Measurements from ENCODE around the gene STK11.
"Not testable (repeated sequence)": the region's sequence is repeated elsewhere in the genome, so short reads cannot be mapped to it uniquely, and the experiment has no call there.

STK11 gene

DNA sequence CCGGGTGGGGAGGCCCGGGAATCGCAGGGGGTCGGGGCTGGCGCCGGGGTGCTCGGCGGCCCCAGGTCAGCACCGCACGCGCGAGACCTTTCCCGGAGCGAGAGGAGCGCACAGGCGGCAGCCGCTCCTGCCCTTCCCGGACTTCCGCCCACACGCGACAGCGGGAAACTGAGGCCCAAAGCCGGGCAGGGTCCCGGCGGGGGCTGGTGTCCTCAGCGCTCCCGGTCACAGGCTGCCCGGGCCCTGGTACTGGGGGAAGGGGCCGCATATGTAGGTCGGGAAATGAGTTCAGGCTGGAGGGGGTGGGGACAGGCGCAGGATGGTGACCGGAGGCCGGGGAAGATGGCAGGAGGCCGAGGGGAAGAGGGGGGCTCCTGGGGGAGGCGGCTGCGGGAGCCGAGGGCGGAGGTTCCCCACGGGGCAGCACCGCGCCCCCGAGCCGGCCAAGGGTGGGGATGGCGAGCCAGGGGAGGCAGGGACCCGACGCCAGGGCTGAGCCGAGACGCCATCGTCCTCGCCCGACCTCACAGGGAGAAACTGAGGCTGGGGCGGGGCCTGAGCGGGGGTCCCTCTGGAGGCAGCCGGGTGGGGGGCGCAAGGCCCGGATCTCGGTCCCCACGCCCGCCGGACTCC is 31.6 kb downstream of the STK11 start:
- no peak for DNase-seq (ENCODE audit: low read depth in 2 of 2)

- no peak for DNase-seq (ENCODE audit: low read depth in 2 of 2)
Measured at GRCh38 chr19:1237754-1238368, 32.3 kb downstream of the STK11 start, which contains the start of gene CBARP. Gene CBARP, minus strand, starts transcription at chr19:1238005. Its CDS starts 1,905 bp downstream, at chr19:1236100.

- DNase-seq (ENCODE audit: low read depth in 2 of 2), result no peak
Measured at GRCh38 chr19:1238369-1239303, 33.1 kb downstream of the STK11 start.

GRCh38 chr19:1239420-1239795 is 33.8 kb downstream of the STK11 start:
- DNase-seq (ENCODE audit: low read depth in 2 of 2), result no peak

- peak; percentile 89 to 99 for DNase-seq (ENCODE audit: low read depth in 2 of 2)
Measured at GRCh38 chr19:1239796-1240737, 34.5 kb downstream of the STK11 start.

GRCh38 chr19:1240925-1241324 is 35.3 kb downstream of the STK11 start:
- no peak for DNase-seq (ENCODE audit: low read depth in 2 of 2)

- peak; percentile 90 to 96 for DNase-seq (ENCODE audit: low read depth in 2 of 2)
Measured at GRCh38 chr19:1241417-1242095, 36.0 kb downstream of the STK11 start, which contains the start of gene ATP5F1D. Gene ATP5F1D, plus strand, starts transcription at chr19:1241751. Its CDS starts 100 bp downstream, at chr19:1241851.

- peak; percentile 79 to 84 for DNase-seq (ENCODE audit: low read depth in 2 of 2)
Measured at GRCh38 chr19:1243768-1244692, 38.5 kb downstream of the STK11 start.

DNA sequence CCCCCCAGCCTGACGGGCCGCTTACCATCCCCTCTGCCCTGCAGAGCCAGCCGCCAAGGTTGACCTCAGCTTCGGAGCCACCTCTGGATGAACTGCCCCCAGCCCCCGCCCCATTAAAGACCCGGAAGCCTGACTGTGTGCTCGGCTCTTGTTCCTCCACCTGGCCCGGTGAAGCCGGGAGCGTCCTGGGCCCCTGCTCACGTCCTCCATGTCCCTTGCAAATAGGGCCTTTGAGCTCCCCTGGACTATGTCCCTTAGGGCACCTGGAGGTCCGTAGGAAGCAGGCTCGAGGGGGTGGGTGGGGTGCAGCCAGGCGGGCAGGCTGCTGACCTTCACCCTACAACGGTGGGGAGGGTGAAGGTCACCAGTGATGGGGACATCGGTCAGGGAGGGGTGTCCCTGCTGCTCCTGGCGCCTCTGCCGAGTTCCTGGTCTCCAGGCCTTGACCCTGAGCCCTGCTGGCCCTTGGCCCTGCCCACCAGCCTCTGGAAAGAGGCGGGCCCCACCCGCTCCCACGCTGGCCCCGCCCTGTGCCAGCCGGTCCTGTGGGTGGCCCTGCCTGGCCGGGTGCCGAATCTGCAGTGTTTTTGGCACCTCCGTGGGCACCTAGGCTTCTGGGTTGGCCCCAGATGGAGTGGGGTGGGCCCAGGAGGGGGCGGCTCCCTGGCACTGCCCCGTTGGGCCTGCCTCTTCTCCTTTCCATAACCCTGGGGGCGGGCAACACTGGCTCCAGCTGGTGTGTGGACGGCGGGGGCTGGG is 39.3 kb downstream of the STK11 start:
- no peak for DNase-seq (ENCODE audit: low read depth in 2 of 2)

DNA sequence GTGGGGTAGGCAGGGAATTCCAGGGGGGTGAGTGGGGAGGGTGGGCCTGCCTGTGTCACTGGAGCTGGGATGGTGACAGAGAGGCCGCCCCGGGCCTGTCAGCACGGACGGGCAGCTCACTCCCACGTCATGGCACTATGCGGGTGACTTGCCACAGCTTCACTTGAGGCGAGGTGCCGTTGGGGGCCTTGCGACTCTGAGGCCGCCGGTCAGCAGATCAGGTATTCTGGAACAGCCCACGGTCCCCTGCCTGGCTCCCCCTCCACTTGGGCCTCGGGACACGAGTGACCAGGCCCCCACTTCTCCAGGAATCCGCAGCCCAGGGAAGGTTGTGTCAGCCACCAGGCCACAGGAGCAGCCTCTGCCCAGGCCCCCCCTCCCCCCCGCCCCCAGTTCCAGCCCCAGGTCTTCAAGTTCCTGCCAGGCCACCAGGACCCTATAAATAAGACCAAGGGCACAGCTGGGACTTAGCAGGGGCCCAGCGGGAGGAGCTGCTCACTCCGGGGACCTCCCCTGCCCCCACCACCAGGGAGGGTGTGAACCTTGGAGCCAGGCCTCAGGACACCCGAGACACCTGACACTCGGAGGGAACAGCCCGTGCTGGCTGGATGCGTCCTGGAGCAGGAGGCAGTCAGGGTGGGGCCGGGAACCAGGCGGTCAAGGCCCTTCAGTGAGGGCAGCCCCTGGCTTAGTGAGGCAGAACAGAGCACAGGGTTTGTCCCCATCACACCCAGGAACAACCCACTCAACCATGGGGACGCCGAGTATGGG is 40.1 kb downstream of the STK11 start:
- DNase-seq (ENCODE audit: low read depth in 2 of 2), result no peak

- DNase-seq (ENCODE audit: low read depth in 2 of 2), result not testable (repeated sequence)
Measured at GRCh38 chr19:1246265-1247087, 40.9 kb downstream of the STK11 start.

DNA sequence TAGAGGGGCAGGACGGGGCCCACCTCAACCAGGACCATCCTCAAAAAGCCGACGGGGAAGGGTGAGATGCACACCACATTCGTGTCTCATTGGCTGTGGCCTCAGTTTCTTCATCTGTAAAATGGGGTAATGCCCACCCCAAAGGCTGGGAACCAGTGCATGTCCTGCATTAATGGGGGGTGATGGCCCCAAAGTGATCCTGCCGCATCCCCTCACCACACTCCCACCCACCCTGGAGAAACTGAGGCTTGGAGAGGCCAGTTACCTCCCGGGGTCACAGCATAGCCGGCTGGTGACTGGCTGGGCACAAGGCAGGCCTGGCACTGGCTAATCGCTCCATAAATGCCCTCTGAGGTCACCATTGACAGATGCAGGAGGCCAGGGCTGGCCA is 42.2 kb downstream of the STK11 start:
- DNase-seq (ENCODE audit: low read depth in 2 of 2), result no peak

GRCh38 chr19:1248139-1248785 is 42.7 kb downstream of the STK11 start, which contains the start of gene MIDN:
Gene MIDN, plus strand, starts transcription at chr19:1248583. Its CDS starts 1,714 bp downstream, at chr19:1250297.
- DNase-seq (ENCODE audit: low read depth in 2 of 2), result peak in 1 of 2 donors; percentile 59

- DNase-seq (ENCODE audit: low read depth in 2 of 2), result peak; percentile 72 to 78
Measured at GRCh38 chr19:1248786-1249297, 43.3 kb downstream of the STK11 start.

GRCh38 chr19:1249298-1249989 is 43.9 kb downstream of the STK11 start:
- DNase-seq (ENCODE audit: low read depth in 2 of 2), result peak; percentile 90 to 92

GRCh38 chr19:1249990-1250436 is 44.4 kb downstream of the STK11 start:
- no peak for DNase-seq (ENCODE audit: low read depth in 2 of 2)
